OCI-LY7 (cell line): ENCODE measurements around the gene NR2F6. TPM values are rescaled to one million over a fixed set of nuclear protein-coding genes. Genes with fewer than 3 reads are reported as not detected.

Experiments used
- BruUV-seq: library from RNA; stranded (reverse); fragments of 400-500 nt; replicated peaks from 2 replicates; lab custom pipeline; 2021; lab: Mats Ljungman, UMichigan
- CTCF ChIA-PET: fragments of 300-600 bp; sonication (Branson Sonifier 250); formaldehyde crosslinking; loops from one replicate; lab custom pipeline; 2022; ENCODE audit warnings: antibody characterized with exemption; ENCODE audit not compliant: unreplicated experiment; lab: Charles Lee
- POLR2A ChIA-PET: fragments of 300-600 bp; sonication (Branson Sonifier 250); formaldehyde crosslinking; loops from one replicate; lab custom pipeline; 2022; ENCODE audit warnings: antibody characterized with exemption; lab: Charles Lee
- DNase-seq: peaks from one replicate; pipeline ENCODE4 v3.0.0-alpha.2; 2015; ENCODE audit warnings: low spot score
- H2AFZ ChIP-seq: fragments of 200-600 bp; sonication (generic), shearing (Covaris generic); 2 replicates; pipeline ENCODE4 v1.6.1; 2014; ENCODE audit warnings: mild to moderate bottlenecking, antibody characterized with exemption, low read length, moderate library complexity
- H3K27ac ChIP-seq: fragments of 200-600 bp; sonication (generic); 2 replicates; pipeline ENCODE4 v1.5.1; 2014; ENCODE audit warnings: mixed run types, low read depth, mild to moderate bottlenecking, moderate library complexity, low read length, inconsistent platforms; ENCODE audit not compliant: poor library complexity, severe bottlenecking
- H3K36me3 ChIP-seq: fragments of 200-600 bp; sonication (generic); 2 replicates; pipeline ENCODE4 v1.6.1; 2014; ENCODE audit warnings: mild to moderate bottlenecking, antibody characterized with exemption, low read length, moderate library complexity, mixed read lengths; ENCODE audit not compliant: insufficient read depth
- H3K4me1 ChIP-seq: fragments of 200-600 bp; sonication (generic); 2 replicates; pipeline ENCODE4 v1.5.1; 2014; ENCODE audit warnings: mild to moderate bottlenecking, low read length; ENCODE audit not compliant: insufficient read depth, poor library complexity, severe bottlenecking
- H3K4me2 ChIP-seq: fragments of 200-600 bp; sonication (generic); 2 replicates; pipeline ENCODE4 v1.6.1; 2014; ENCODE audit warnings: mild to moderate bottlenecking, low read length
- H3K4me3 ChIP-seq: fragments of 200-600 bp; sonication (generic); 2 replicates; pipeline ENCODE4 v1.5.1; 2014; ENCODE audit warnings: mild to moderate bottlenecking, low read depth, low read length; ENCODE audit not compliant: poor library complexity, severe bottlenecking
- H3K79me2 ChIP-seq: fragments of 200-600 bp; sonication (generic); 2 replicates; pipeline ENCODE4 v1.6.1; 2016; ENCODE audit warnings: low read depth, mild to moderate bottlenecking, low read length, moderate library complexity, mixed read lengths; ENCODE audit not compliant: insufficient read depth
- H3K9me2 ChIP-seq: fragments of 200-600 bp; sonication (generic); 2 replicates; pipeline ENCODE4 v1.6.1; 2016; ENCODE audit warnings: mild to moderate bottlenecking, low read length, mixed read lengths; ENCODE audit not compliant: insufficient read depth
- H3K9me3 ChIP-seq: fragments of 200-600 bp; sonication (generic); 2 replicates; pipeline ENCODE4 v1.6.1; 2014; ENCODE audit warnings: mild to moderate bottlenecking, mixed run types, low read length, mixed read lengths
- H4K20me1 ChIP-seq: fragments of 200-600 bp; sonication (generic); 2 replicates; pipeline ENCODE4 v1.6.1; 2014; ENCODE audit warnings: mild to moderate bottlenecking, antibody characterized with exemption, low read length, moderate library complexity, mixed read lengths; ENCODE audit not compliant: insufficient read depth
- CTCF ChIP-seq: fragments of 200-600 bp; sonication (generic); conservative IDR thresholded peaks from 2 replicates; pipeline ENCODE4 v1.5.1; 2014; ENCODE audit warnings: mild to moderate bottlenecking, antibody characterized with exemption, low read length, moderate library complexity, mixed read lengths
- EZH2phosphoT487 ChIP-seq: fragments of 200-600 bp; sonication (generic); IDR thresholded peaks from 2 replicates; pipeline ENCODE4 v1.6.1; 2018; ENCODE audit warnings: low read depth, borderline replicate concordance, mild to moderate bottlenecking, mixed run types, antibody characterized with exemption, low read length, moderate library complexity, mixed read lengths
- intact Hi-C: fragments of 100-400 bp; cut with micrococcal nuclease; formaldehyde crosslinking; loops from one replicate; pipeline ENCODE4 v1.10.0; 2022; ENCODE audit not compliant: unreplicated experiment
- total RNA-seq, 2 experiments: library from RNA; depleted of rRNA in 1 of 2; stranded (reverse); fragments of >200 nt in 1 of 2; shearing (Covaris generic) in 1 of 2; gene quantifications; 2 replicates each; pipeline ENCODE4 v1.2.3, GENCODE V29; 2014 to 2022

The NR2F6 gene
- total RNA-seq, 2 experiments from 2014 or later = 33.1 to 39.2 TPM

- no peak overlapping the region for H3K4me2 ChIP-seq
- CTCF ChIA-PET = interaction anchor here (1.2 kb wide), 1 partner anchor 15 kb away, joined by 3 read pairs; the partner anchor contains the start of gene USE1
- no peaks in the 10 kb centered on the region for H4K20me1 ChIP-seq
- BruUV-seq = no TSS peak
- no peaks in the 10 kb centered on the region for H3K9me3 ChIP-seq
- POLR2A ChIA-PET = no interaction called here
- no peak overlapping the region for H3K27ac ChIP-seq
- no peak overlapping the region for H3K4me3 ChIP-seq
- no peak overlapping the region for H2AFZ ChIP-seq
- no peak for TF ChIP-seq EZH2phosphoT487
- TF ChIP-seq CTCF = no peak
- H3K9me2 ChIP-seq = no peaks in the 10 kb centered on the region
- intact Hi-C loops = no loop called here
- H3K36me3 ChIP-seq = peaks cover 91% of the 10 kb centered on the region
- no peaks in the 10 kb centered on the region for H3K79me2 ChIP-seq
- DNase-seq = no peak
- H3K4me1 ChIP-seq = no peaks in the 10 kb centered on the region
Observed at GRCh38 chr19:17200408-17201079, 45.2 kb downstream of the NR2F6 start.

GRCh38 chr19:17197666-17198065, 48.1 kb downstream of the NR2F6 start:
- no TSS peak for BruUV-seq
- peaks cover 91% of the 10 kb centered on the region for H3K36me3 ChIP-seq
- H3K27ac ChIP-seq = no peak overlapping the region
- H3K79me2 ChIP-seq = no peaks in the 10 kb centered on the region
- H3K4me2 ChIP-seq = no peak overlapping the region
- ChIA-PET CTCF (no interaction called here), POLR2A (no interaction called here)
- H3K4me1 ChIP-seq = peaks cover 12% of the 10 kb centered on the region
- no peaks in the 10 kb centered on the region for H4K20me1 ChIP-seq
- no peak overlapping the region for H3K4me3 ChIP-seq
- intact Hi-C loops = no loop called here
- no peak overlapping the region for H2AFZ ChIP-seq
- DNase-seq = no peak
- TF ChIP-seq EZH2phosphoT487 = no peak
- TF ChIP-seq CTCF = no peak
- no peaks in the 10 kb centered on the region for H3K9me2 ChIP-seq
- no peaks in the 10 kb centered on the region; the same call in 1 of the 2 replicates for H3K9me3 ChIP-seq

GRCh38 chr19:17196610-17197009, 49.1 kb downstream of the NR2F6 start:
- no peaks in the 10 kb centered on the region for H4K20me1 ChIP-seq
- ChIA-PET POLR2A (no interaction called here), CTCF (no interaction called here)
- intact Hi-C loops = no loop called here
- no peak overlapping the region for H3K4me2 ChIP-seq
- H2AFZ ChIP-seq = no peak overlapping the region
- no peaks in the 10 kb centered on the region for H3K9me2 ChIP-seq
- no peak overlapping the region for H3K4me3 ChIP-seq
- H3K9me3 ChIP-seq = no peaks in the 10 kb centered on the region; the same call in 1 of the 2 replicates
- no peak for DNase-seq
- TF ChIP-seq CTCF (no peak), EZH2phosphoT487 (no peak)
- no peak overlapping the region for H3K27ac ChIP-seq
- no peaks in the 10 kb centered on the region for H3K79me2 ChIP-seq
- no TSS peak for BruUV-seq
- H3K36me3 ChIP-seq = peaks cover 83% of the 10 kb centered on the region
- H3K4me1 ChIP-seq = peaks cover 20% of the 10 kb centered on the region
